ENCODE measurements around the gene ATRNL1.

- no peak for TF ChIP-seq CTCF (IDR thresholded peaks at IDR 0.05)
- TF ChIP-seq POLR2A (IDR thresholded peaks at IDR 0.05), result no peak
Measured at GRCh38 chr10:115944538-115944937, 851.4 kb downstream of the ATRNL1 start.
